Hepatocyte (in vitro differentiated cells): ENCODE data around the gene SART3. TPM values are rescaled to one million over a fixed set of nuclear protein-coding genes. Genes with fewer than 3 reads are reported as not detected.

Experiments
- DNase-seq: peaks from one replicate; pipeline ENCODE4 v3.0.0-alpha.2; 2016; ENCODE audit warnings: low spot score
- H2AFZ ChIP-seq: fragments of 200-600 bp; sonication (generic); 2 replicates; pipeline ENCODE4 v1.6.0; 2016; ENCODE audit warnings: antibody characterized with exemption, mild to moderate bottlenecking
- H3K27ac ChIP-seq: fragments of 200-600 bp; sonication (generic); 2 replicates; pipeline ENCODE4 v1.5.1; 2016; ENCODE audit warnings: mild to moderate bottlenecking
- H3K27me3 ChIP-seq: fragments of 200-600 bp; sonication (generic); 2 replicates; pipeline ENCODE4 v1.6.1; 2016
- H3K36me3 ChIP-seq: fragments of 200-600 bp; sonication (generic); replicated peaks from 2 replicates; pipeline ENCODE4 v1.5.1; 2016; ENCODE audit warnings: low read depth; ENCODE audit not compliant: insufficient read depth
- H3K4me1 ChIP-seq: fragments of 200-600 bp; sonication (generic); 2 replicates; pipeline ENCODE4 v1.5.1; 2016; ENCODE audit warnings: mild to moderate bottlenecking, moderate library complexity; ENCODE audit not compliant: insufficient read depth
- H3K4me2 ChIP-seq: fragments of 200-600 bp; sonication (generic); 2 replicates; pipeline ENCODE4 v1.6.0; 2016
- H3K4me3 ChIP-seq: fragments of 200-600 bp; sonication (generic); 2 replicates; pipeline ENCODE4 v1.5.1; 2016; ENCODE audit warnings: mild to moderate bottlenecking
- H3K79me2 ChIP-seq: fragments of 200-600 bp; sonication (generic); 2 replicates; pipeline ENCODE4 v1.6.0; 2017; ENCODE audit warnings: mild to moderate bottlenecking
- H3K9me2 ChIP-seq: fragments of 200-600 bp; sonication (generic); replicated peaks from 2 replicates; pipeline ENCODE4 v1.6.0; 2017; ENCODE audit warnings: mild to moderate bottlenecking; ENCODE audit not compliant: insufficient read depth
- H3K9me3 ChIP-seq: fragments of 200-600 bp; sonication (generic); 2 replicates; pipeline ENCODE4 v1.5.1; 2016; ENCODE audit warnings: low read depth, mild to moderate bottlenecking
- H4K20me1 ChIP-seq: fragments of 200-600 bp; sonication (generic); 2 replicates; pipeline ENCODE4 v1.6.0; 2016; ENCODE audit warnings: mild to moderate bottlenecking; ENCODE audit not compliant: insufficient read depth, poor library complexity, severe bottlenecking
- CTCF ChIP-seq: fragments of 200-600 bp; sonication (generic); IDR thresholded peaks from 2 replicates; pipeline ENCODE4 v1.5.1; 2016; ENCODE audit warnings: antibody characterized with exemption, mild to moderate bottlenecking; ENCODE audit not compliant: poor library complexity
- EZH2 ChIP-seq: fragments of 200-600 bp; sonication (generic); IDR thresholded peaks from 2 replicates; pipeline ENCODE4 v1.6.1; 2016; ENCODE audit warnings: antibody characterized with exemption, mild to moderate bottlenecking, borderline replicate concordance
- EZH2phosphoT487 ChIP-seq: fragments of 200-600 bp; sonication (generic); IDR thresholded peaks from one replicate; pipeline ENCODE4 v1.6.1; 2018; ENCODE audit warnings: antibody characterized with exemption, mild to moderate bottlenecking, low read depth, moderate library complexity; ENCODE audit not compliant: unreplicated experiment, severe bottlenecking
- WGBS: methylation state at CpG from one replicate; pipeline ENCODE4 v1.1.6; 2016; ENCODE audit warnings: low lambda C conversion rate; ENCODE audit errors: missing lambda C conversion rate; 5-methylcytosine and 5-hydroxymethylcytosine counted together
- polyA plus RNA-seq: library from polyadenylated mRNA; unstranded; fragments of >200 nt; fragmentation: Nextera tagmentation; extraction: Ambion mirVana; gene quantifications from 2 replicates; pipeline ENCODE4 v1.2.1, GENCODE V29; 2016
- total RNA-seq: library from RNA; depleted of rRNA; stranded (reverse); fragments of >200 nt; gene quantifications from 2 replicates; pipeline ENCODE4 v1.2.3, GENCODE V29; 2014

SART3 gene
- total and polyA plus RNA-seq, 2 experiments from 2014 or later: 25.0 to 60.4 TPM

GRCh38 chr12:108505129-108505528 lies 55.8 kb downstream of the SART3 start:
- no peaks in the 10 kb centered on the region for H3K9me2 ChIP-seq
- no peak for DNase-seq
- no peak overlapping the region for H3K4me3 ChIP-seq
- no peaks in the 10 kb centered on the region for H3K79me2 ChIP-seq
- no peak for TF ChIP-seq EZH2phosphoT487
- TF ChIP-seq CTCF: no peak
- TF ChIP-seq EZH2: no peak
- 83% methylated on average over 7 of the region's 7 CpGs for WGBS
- no peaks in the 10 kb centered on the region for H3K9me3 ChIP-seq
- no peaks in the 10 kb centered on the region for H3K4me1 ChIP-seq
- H3K27ac ChIP-seq: no peak overlapping the region
- no peaks in the 10 kb centered on the region for H4K20me1 ChIP-seq
- no peak overlapping the region for H3K4me2 ChIP-seq
- no peaks in the 10 kb centered on the region for H3K36me3 ChIP-seq
- H2AFZ ChIP-seq: no peak overlapping the region
- H3K27me3 ChIP-seq: no peaks in the 10 kb centered on the region

GRCh38 chr12:108502922-108503321 lies 58.1 kb downstream of the SART3 start:
- H3K9me3 ChIP-seq: no peaks in the 10 kb centered on the region
- no peaks in the 10 kb centered on the region for H4K20me1 ChIP-seq
- no peaks in the 10 kb centered on the region for H3K9me2 ChIP-seq
- H3K79me2 ChIP-seq: no peaks in the 10 kb centered on the region
- H3K27ac ChIP-seq: no peak overlapping the region
- H3K4me1 ChIP-seq: no peaks in the 10 kb centered on the region
- no peak overlapping the region for H3K4me2 ChIP-seq
- TF ChIP-seq CTCF (no peak), EZH2phosphoT487 (no peak), EZH2 (no peak)
- H3K4me3 ChIP-seq: no peak overlapping the region
- no peaks in the 10 kb centered on the region for H3K36me3 ChIP-seq
- DNase-seq: no peak
- WGBS: 83% methylated on average over 2 of the region's 2 CpGs
- H2AFZ ChIP-seq: no peak overlapping the region
- H3K27me3 ChIP-seq: no peaks in the 10 kb centered on the region

GRCh38 chr12:108498136-108498535 lies 62.8 kb downstream of the SART3 start:
- TF ChIP-seq EZH2phosphoT487: no peak
- TF ChIP-seq CTCF: no peak
- TF ChIP-seq EZH2: no peak
- Histone ChIP-seq H3K36me3 (no peaks in the 10 kb centered on the region), H3K4me2 (no peak overlapping the region), H2AFZ (no peak overlapping the region), H3K4me3 (no peak overlapping the region), H3K4me1 (no peaks in the 10 kb centered on the region), H4K20me1 (no peaks in the 10 kb centered on the region), H3K27ac (no peak overlapping the region), H3K9me2 (no peaks in the 10 kb centered on the region), H3K27me3 (peaks cover 3% of the 10 kb centered on the region), H3K9me3 (no peaks in the 10 kb centered on the region), H3K79me2 (no peaks in the 10 kb centered on the region)
- DNase-seq: no peak
- WGBS: 88% methylated on average over 11 of the region's 11 CpGs

- Histone ChIP-seq H3K9me3 (no peaks in the 10 kb centered on the region), H3K4me1 (no peaks in the 10 kb centered on the region), H4K20me1 (no peaks in the 10 kb centered on the region), H3K36me3 (no peaks in the 10 kb centered on the region), H3K4me2 (no peak overlapping the region), H3K9me2 (no peaks in the 10 kb centered on the region), H3K4me3 (no peak overlapping the region), H3K27me3 (peaks cover 8% of the 10 kb centered on the region), H3K27ac (no peak overlapping the region), H2AFZ (no peak overlapping the region), H3K79me2 (no peaks in the 10 kb centered on the region)
- no peak for TF ChIP-seq EZH2
- TF ChIP-seq CTCF: no peak
- TF ChIP-seq EZH2phosphoT487: no peak
- 69% methylated on average over 11 of the region's 11 CpGs for WGBS
- no peak for DNase-seq
Observed at GRCh38 chr12:108495823-108496579, 65.0 kb downstream of the SART3 start.
